G401.6 (cell line): Measurements from ENCODE around the gene P2RY11.

ENCODE experiments used
- FAIRE-seq: peaks from 2 replicates; lab custom pipeline; 2012; peaks lifted over from hg19 to GRCh38; lab: Jason Lieb, UNC

Gene P2RY11

DNA sequence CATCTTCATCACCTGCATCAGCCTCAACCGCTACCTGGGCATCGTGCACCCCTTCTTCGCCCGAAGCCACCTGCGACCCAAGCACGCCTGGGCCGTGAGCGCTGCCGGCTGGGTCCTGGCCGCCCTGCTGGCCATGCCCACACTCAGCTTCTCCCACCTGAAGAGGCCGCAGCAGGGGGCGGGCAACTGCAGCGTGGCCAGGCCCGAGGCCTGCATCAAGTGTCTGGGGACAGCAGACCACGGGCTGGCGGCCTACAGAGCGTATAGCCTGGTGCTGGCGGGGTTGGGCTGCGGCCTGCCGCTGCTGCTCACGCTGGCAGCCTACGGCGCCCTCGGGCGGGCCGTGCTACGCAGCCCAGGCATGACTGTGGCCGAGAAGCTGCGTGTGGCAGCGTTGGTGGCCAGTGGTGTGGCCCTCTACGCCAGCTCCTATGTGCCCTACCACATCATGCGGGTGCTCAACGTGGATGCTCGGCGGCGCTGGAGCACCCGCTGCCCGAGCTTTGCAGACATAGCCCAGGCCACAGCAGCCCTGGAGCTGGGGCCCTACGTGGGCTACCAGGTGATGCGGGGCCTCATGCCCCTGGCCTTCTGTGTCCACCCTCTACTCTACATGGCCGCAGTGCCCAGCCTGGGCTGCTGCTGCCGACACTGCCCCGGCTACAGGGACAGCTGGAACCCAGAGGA lies 2.6 kb downstream of the P2RY11 start:
- FAIRE-seq = no peak

DNA sequence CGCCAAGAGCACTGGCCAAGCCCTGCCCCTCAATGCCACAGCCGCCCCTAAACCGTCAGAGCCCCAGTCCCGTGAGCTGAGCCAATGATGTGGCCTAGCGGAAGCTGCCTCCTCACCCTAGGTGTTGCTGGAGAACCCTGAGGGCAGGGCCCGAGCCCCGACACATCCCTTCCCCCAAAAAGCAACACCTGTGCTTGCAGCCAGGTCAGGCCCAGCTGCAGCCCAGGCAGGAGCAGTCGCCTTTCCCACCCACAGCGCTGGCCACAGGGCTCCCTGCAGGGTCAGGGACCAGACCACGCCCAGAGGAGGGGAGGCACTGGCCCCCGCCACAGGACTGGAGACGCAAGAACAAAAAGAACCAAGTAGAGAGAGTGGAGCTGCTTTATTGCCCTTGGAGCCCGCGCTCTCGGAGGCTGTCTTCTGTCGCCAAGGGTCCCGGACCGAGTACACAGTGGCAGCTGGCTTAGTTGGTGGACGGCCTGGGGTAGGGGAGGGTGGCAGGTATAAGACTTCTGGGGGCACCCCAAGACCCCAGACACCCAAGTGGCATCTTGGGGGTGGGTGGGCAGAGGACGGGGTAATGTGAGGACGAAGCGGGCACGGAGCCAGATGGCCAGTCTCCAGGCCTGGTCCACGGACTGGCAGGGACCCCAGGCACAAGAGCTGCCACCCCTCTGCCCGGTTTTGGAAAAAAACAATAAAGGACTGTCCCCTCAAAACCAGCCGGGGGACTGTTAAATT lies 3.3 kb downstream of the P2RY11 start:
- no peak for FAIRE-seq

DNA sequence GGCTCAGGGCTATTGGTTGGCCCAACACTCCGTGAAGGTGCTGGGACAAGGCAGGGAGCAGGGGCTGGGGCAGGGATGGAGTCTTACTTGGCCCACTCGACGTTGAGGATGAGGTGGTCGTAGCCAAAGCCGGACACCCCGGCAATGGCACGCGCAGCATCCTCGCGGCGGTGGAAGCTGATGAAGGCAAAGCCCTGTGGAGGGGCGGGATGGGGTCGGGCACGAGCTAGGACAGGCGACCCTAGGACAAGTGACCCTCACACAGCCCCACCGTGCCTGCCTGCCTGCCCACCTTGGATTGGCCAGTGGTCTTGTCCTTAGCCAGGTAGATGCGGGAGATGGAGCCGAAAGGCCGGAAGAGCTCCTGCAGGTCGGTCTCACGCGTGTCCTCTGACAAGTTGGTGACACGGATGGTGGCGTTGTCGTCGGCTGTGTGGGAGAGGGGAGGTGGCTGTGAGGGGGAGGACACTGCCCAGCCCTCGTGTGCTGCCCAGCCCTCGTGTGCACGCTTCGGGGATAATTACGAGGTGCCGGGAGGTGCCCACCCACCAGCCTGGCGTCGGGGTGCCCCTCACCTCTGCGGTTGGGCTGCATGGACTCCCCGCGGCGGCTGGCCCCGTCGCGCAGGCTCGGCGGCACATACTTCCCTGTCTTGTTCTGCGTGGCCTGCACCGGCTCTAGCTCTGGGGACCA lies 4.0 kb downstream of the P2RY11 start:
- FAIRE-seq = no peak

DNA sequence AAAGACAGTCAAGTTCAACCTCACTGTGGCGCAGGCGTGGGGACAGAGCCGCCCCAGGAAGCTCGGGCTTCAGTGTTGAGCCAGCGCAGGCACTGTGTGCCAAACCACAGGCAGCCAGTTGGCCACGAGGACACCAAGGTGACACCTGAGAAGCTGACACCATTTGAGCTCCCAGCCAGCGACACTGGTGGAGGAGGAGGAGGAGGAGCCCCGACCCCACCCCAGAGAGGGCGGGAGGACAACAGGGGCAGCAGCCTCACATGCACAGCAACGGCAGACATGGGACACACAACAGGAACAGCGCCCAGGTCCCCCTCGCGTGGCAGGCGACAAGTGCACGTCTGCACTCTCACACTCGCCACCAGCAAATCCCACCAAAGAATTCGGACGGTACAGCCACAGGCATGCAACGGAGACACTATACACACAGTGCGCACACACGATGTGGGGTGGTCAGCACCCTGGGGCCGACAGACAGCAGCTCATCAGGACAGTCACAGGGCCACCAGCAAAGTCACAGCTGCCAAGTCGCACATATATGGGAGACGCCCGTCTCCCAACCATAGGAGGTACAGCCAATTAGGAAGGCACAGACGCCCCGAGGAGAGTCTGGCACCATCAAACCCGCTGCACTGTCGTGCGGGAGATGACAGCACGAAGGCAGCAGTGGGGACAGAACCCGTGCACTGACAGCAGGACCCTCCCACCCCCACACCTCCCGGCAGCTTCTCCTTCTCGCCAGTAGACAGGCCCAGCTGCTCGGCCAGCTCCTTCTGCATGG lies 4.8 kb downstream of the P2RY11 start:
- FAIRE-seq = no peak

DNA sequence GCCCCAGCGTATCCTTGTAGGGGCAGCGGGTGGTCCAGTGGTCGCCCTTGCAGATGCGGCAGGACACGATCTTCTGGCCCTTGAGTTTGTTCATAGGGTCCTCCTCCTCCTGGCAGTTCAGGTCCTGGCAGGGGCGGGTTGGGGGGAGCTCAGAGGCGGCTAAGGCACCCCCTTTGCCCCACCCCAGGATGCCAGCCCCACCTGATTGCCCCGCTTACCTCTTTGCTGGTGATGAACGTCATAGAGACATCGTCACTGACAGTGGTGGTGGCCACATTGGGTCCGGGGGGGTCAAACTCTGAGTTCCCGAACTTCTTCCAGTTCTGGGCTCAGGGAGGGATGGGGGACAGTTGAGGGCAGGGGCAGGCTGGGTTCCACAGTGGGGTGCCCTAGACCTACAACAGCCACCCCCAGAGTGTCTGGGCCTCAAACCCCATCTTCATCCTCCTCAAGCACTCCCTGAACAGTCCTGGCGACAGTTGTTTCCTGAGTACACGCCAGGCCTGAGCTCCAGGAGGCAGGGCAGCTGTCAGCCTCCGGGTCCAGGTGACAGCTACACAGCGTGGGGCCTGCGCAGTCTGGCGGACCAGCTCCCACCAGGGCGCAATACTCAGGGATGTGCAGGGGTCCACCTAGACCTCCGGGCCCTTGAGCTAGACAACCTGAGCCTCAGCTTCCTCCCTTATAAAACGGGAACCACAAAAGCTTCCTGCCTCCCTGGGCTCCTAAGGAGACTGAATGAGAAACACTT lies 5.5 kb downstream of the P2RY11 start:
- FAIRE-seq = no peak

DNA sequence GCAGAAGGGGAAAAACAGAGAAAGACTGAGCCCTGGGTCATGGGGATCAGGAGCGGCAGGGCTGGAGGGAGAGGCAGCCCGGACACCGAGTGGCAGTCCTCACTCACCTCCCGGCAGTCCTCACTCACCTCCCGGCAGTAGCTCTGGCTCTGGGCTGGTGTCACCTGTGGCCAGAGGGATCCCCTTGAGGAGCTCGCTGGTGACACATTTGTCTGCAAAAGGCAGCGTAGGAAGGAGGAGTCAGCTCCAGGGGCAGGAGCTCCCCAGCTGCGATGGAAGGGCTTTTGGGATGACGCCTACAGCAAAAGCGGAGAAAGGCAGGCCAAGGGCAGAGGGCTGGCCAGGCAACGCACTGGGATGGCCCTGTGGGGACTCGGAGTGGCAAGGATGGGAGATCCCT lies 7.5 kb downstream of the P2RY11 start:
- no peak for FAIRE-seq

DNA sequence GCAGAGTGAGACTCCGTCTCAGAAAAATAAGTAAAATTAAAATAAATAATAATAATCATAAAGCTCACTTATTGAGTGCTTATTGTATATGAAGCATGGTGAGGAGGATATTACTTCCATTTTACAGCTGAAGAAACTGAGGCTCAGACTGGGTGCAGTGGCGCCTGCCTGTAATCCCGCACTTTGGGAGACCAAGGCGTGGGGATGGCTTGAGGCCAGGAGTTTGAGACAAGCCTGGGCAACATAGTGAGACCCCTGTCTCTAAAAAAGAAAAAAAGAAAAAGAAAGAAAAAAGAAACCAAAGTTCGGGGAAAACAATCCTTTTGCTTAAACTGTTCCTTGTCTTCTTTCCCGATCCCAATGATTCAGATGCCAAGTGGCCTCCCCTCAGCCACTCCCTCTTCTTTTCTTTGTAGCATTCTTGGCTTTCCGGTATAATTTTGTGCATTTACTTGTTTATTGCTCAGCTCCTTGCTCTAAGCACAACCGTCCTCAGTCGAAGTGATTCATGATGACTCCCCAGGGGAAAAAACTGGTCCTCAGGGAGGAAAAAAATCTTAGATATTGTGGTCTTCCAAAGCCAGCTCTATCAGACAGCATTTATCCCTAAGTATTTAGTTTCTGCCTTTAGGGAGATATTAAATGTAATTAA lies 9.2 kb downstream of the P2RY11 start:
- FAIRE-seq = no peak

DNA sequence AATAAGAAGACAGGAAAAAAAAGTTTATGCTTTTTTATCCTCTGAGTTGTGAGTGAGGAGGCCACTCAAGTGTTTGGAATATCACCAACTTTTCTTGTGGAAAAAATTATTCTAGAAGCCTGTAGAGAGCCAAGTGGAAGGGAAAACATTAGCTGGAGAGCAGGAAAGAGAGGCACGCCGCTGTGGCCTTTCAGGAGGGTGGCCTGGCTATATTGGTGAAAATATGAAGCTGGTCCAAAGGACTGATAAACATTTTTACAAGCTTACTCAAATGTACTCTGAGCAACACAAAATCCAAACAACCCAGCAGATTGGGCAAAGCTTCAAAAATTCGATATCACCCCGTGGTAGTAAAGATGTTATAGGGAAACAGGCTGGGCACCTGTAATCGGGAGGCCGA lies 10.6 kb downstream of the P2RY11 start:
- no peak for FAIRE-seq

DNA sequence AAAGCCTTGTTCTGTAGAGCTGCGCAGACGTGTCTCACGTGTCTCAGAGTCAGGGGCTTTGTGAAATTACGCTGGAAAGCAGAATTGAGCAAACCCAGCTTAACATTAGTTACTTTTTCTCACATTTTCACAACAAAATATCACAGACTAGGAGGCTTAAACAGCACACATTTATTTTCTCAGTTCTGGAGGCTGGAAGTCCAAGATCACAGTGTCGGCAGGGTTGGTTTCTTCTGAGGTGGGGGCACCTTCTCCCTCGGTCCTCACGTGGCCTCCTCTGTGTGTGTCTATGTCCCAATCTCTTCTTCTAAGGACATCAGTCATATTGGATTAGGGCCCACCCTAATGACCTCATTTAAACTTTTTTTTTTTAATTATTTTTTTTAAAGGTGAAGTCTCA lies 12.9 kb downstream of the P2RY11 start:
- no peak for FAIRE-seq

DNA sequence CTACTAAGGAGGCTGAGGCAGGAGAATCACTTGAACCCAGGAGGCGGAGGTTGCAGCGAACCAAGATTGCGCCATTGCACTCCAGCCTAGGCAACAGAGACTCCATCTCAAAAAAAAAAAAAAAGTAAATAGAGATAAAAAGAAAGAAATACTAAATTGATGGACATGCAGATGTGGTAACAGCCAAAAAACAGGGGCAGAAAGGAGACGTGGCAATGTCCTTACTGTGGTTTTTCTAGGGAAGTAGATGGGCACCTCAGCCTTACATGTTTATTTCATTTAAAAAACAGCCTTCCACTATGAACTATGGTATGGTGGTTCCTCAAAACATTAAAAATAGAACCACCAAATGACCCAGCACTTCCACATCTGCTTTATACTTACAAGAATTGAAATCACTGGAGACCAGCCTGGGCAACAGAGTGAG lies 14.7 kb downstream of the P2RY11 start:
- FAIRE-seq = no peak

DNA sequence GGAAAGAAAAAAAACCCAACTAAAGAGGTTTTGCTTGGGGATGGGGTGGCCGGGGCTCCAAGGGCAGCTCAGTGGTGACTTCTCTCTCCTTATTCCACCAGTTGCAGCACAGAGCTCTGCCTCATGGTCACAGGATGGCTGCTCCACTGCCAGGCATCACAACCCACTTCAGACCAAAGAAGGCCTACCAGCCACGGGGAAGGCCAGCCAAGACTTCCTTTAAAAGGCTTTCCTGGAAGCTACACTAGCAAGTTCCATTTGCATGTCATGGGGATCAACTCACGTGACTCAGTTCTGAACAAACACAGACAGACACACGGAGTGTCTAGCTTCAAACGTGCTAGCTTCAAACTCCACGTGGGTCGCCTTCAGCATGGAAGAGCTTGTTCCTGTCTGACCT lies 21.4 kb downstream of the P2RY11 start:
- FAIRE-seq = no peak

DNA sequence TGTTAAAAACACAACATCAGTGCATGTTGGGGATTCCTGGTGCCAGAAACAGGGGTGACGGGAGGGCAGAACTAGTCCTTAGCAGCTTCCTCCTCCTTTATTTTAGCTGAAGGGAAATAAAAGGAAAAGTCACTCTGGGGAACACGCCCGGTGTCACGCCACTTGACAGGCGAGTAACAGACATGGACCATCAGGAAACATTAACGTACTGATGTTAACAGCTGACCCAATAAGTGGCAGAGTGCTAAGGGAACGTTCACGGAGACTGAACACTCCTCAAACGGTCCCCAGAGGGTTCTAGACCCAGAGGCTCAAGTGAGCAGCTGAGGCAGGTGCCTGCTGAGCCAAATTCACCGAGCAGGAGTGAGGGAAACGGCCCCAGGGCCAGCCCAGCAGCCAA lies 22.1 kb downstream of the P2RY11 start:
- FAIRE-seq = no peak

DNA sequence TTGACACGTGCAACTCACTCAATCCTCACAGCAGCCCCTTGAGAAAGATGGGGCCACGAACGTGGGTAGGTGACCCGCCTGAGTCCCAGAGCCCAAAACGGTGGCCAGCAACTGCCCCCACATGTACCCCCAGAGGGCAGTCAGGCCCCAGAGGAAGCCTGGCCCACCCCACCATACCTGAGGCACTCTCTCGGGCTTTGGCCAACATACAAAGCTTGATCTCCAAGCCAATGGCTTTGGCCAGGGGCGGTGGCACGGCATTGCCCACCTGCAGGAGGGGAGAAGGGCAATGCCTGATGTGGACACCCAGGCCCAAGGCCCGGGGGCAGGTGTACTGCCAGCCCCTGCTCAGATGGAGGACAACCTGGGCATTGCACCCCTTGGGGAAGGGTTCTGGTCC lies 22.5 kb downstream of the P2RY11 start:
- FAIRE-seq = no peak

DNA sequence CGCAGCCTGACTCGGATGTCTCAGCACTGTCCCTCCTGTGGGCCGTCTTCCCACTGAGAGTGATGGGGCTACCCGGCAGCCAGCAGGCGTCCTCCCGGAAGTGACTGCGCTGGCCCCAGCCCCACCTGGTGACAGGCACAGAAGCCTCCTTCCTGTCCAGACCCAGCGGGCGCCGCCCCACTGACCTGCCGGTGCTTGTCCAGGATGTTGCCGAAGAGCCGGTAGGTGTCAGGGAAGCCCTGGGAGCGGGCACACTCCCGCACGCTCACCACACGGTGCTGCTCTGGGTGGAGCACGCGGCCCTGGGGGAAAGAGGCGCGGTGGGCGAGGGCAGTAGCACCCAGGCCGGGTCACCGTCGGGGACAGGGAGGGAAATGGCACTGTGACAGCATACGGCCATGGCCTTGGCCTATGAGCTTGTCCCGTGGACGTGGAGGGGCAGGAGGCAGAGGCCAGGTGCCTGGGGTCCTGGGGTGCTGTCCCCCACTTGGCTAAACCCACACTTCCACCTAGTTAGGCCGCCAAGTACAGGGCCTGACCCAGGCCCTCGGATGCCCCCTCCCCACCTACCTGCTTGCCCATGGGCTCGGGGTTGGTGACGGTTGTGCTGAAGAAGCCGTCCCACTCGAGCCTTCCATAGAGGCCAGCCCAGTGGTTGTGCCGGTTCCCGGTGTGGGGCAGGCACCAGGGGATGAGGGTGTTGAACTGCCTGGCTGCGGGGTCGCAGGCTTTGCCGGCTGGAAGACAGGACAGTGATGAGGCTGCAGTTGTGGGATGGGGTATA lies 24.2 kb downstream of the P2RY11 start:
- no peak for FAIRE-seq

DNA sequence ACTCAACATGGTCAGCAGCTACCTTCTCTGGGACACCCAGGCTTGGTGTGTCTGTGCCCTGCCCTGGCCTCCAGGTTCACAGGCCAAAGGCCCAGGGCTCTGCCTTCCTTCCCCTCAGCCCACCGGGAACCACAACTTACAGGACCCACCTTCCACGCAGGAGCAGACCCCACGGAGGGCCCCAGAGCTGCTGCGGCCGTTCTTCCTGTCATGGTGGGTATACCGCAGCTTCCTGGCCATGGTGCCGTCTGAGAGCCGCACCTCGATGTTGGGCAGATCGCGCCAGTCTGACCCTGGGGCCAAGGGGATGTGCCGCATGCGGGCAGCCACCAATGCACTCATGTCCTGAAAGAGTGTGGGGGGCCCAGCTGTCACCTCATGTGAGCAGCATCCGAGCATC lies 25.4 kb downstream of the P2RY11 start:
- FAIRE-seq = no peak

DNA sequence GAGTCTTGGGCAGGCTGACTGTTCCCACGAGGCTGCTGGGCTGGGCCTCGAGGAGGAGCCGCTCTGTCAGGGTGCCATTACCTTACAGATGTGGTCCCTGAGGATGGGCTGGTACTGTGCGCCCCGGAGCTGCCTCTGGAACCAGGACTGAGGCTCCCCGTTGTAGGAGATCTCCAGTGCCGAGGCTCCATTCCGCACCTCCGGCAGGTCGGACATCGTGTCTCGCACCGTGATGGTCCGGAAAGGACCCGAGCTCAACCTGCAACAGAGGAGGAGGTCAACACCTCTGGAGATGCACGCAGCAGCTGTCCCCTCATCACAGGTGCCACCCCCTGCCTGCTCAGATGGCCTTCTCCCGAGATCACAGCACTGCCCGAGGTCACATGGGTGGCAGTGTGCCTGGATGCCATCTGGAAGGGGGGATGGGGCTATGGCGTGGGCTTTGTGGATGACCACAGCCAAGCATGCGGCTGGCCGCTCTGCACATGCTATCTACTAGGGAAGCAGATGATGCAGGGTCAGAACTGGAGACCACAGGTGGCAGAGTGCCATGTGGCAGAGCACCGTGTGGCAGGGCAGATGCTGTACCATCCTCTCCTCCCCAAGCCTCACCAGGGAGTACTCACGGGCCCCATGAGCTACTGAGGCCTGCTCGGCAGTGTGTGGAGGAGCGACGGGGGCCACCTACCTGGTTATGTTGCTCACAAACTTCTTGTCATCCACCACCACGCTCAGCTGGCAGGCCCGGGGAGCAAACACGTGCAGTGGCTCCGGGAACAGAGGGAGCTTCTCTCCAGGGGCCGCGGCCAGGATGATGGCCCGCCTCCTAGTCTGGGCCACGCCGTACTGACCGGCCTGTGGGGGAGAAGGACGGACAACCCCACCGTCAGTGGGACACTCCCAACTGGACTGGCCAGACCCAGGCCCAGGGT lies 26.5 kb downstream of the P2RY11 start:
- no peak for FAIRE-seq

DNA sequence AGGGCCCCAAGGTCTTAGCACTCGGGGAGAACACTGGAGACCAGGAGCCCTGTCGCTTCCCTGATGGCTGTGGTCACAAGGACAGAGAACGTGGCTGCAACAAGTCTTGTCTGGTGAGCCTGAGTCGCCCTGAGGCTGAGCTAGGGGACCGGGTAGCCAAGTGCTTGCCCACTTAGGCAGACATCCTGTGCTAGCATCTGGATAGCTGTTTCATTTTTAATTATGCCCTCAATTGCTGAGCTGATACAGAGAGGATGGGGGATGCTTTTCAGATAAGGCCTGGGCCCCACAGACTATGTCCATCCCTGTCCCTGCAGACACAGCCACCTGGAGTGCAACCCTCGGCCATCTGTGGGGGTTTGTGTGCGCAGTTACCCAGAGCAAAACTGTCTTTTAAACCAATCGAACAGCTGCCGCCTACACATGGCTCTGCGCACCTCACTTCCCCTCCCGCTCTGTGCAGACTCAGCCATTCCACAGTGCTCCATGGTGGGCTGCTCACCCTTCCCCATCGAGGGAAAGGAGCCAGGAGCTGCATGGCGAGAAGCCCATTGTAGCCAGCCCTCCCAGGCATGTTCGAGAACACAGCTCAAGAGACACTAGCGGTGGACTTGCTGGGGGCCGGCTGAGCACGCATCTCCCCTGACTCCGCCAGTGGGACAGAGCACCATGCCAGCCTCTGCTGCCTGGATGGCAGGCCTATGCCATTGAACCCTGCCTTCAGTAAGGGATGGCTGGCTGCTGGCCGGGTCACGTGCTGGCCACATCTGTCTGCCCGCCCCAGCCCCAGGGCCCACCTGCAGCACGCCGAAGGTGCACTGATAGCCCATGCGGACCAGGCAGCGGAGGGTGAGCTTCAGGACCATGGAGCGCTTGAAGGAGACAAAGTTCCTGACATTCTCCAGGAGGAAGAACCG lies 27.6 kb downstream of the P2RY11 start:
- no peak for FAIRE-seq

DNA sequence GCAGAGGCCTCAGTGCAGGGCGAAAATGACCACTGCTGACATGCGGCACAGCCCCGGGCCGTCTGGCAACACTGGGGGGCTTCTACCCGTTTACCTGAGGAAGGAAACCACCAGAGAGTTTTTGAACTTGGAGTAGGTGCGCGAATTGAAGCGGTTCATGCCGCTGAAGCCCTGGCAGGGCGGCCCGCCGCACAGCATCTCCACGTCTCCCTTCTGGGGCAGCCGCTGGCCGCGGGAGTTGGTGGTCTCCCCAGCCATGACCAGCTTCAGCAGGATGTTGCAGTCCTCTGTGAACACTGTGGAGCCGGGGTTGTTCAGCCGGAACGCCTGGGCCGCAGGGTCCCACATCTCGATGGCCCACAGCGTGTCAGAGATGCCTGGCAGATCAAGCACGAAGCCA lies 28.5 kb downstream of the P2RY11 start:
- FAIRE-seq = no peak
